Omental fat pad (tissue), 4 donors: ENCODE data around the gene SETD2. TPM values are rescaled to one million over a fixed set of nuclear protein-coding genes. Genes with fewer than 3 reads are reported as not detected.
"Not testable (repeated sequence)": the region's sequence is repeated elsewhere in the genome, so short reads cannot be mapped to it uniquely, and the experiment has no call there.

Source experiments
- ATAC-seq: fragments of 150-250 bp; one replicate; pipeline ENCODE4 v1.9.1; 2016; ENCODE audit warnings: mild to moderate bottlenecking, moderate library complexity; ENCODE audit not compliant: low FRiP score
- DNase-seq: peaks from one replicate; pipeline ENCODE4 v3.0.0-alpha.2; 2019; ENCODE audit warnings: low spot score
- CTCF ChIP-seq, 3 donors: fragments of 450-650 bp; IDR thresholded peaks; one replicate each; pipeline ENCODE4 v1.5.1; 2016 to 2017; ENCODE audit warnings: antibody characterized with exemption in 3 of 3, mild to moderate bottlenecking in 3 of 3, moderate library complexity in 2 of 3
- total RNA-seq, 4 donors: library from RNA; depleted of rRNA; stranded (reverse); fragments of >200 nt; gene quantifications; one replicate each; pipeline ENCODE4 v1.1.0, GENCODE V29; 2016

The SETD2 gene
- total RNA-seq, 4 donors from 2014 or later = 42.9 to 83.1 (median 52.1) TPM

GRCh38 chr3:47079432-47079831 lies 84.5 kb downstream of the SETD2 start:
- no peak for TF ChIP-seq CTCF (IDR thresholded peaks at IDR 0.05)
- ATAC-seq = no peak
- no peak for DNase-seq

GRCh38 chr3:47073685-47074084 lies 90.2 kb downstream of the SETD2 start:
- DNase-seq = no peak
- no peak for TF ChIP-seq CTCF (IDR thresholded peaks at IDR 0.05)
- ATAC-seq = peak; percentile 83

GRCh38 chr3:47070770-47071169 lies 93.1 kb downstream of the SETD2 start:
- no peak for TF ChIP-seq CTCF (IDR thresholded peaks at IDR 0.05)

GRCh38 chr3:47066259-47066658 lies 97.7 kb downstream of the SETD2 start:
- not testable (repeated sequence) for ATAC-seq, DNase-seq

More at GRCh38 chr3:47070770-47071169, 93.1 kb downstream of the SETD2 start:
- DNase-seq (no peak), ATAC-seq (no peak)

- ATAC-seq = no peak
- no peak for TF ChIP-seq CTCF (IDR thresholded peaks at IDR 0.05)
- no peak for DNase-seq
These were observed 98.2 kb downstream of the SETD2 start for GRCh38 chr3:47065681-47066080.

GRCh38 chr3:47065058-47065457 lies 98.9 kb downstream of the SETD2 start:
- DNase-seq (no peak), ATAC-seq (no peak)
- no peak for TF ChIP-seq CTCF (IDR thresholded peaks at IDR 0.05)

GRCh38 chr3:47057212-47057671 lies 106.7 kb downstream of the SETD2 start:
- no peak for ATAC-seq
- no peak for DNase-seq
- TF ChIP-seq CTCF (IDR thresholded peaks at IDR 0.05) = no peak

GRCh38 chr3:47056705-47057104 lies 107.2 kb downstream of the SETD2 start:
- ATAC-seq (no peak), DNase-seq (no peak)
- TF ChIP-seq CTCF (IDR thresholded peaks at IDR 0.05) = no peak
